Measurements from ENCODE around the gene KRTAP20-1.

KRTAP20-1 gene

GRCh38 chr21:30616125-30616524 is at the start of gene KRTAP20-1:
Gene KRTAP20-1, plus strand, starts transcription at chr21:30616425. Its CDS starts 30 bp downstream, at chr21:30616455.
- no peak for DNase-seq (ENCODE audit: low read depth in 2 of 2)

DNA sequence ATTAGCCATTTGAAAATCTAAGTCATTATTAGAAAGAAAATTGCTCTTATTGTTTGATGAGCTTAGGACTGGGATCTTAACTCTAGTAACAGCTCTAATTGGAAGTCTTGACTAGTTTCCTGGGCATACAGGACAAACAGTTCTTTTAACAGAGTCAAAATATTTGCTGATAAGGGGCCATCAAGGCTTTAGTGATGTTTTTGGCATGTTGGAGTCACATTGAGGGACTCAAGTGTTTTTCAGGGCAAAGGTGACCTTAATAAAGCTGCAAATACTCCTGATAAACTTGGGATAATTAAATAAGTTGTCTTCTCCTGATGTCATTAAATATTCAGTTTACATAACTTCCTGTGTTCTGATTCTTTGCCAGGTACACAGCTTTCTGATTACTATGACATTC is 48.6 kb upstream of the KRTAP20-1 start:
- no peak for DNase-seq (ENCODE audit: low read depth in 2 of 2)

DNA sequence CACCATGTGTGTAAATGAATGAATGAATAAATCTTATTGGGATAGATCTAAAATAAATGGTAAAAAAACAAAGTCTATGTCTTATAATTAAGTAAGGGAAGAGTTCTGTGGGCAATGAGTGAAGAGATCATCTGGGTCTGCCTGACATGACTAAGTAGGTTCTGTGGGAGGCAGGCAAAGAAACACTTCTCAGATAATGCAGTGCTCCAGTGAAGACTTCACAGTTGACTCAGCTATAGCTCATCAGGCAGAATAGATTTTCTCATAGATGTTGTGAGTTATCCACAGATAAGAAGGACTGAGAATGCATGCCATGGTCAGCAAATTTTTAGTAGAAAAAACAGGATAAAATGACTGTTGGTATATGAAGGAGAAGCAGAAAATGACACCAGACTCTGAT is 38.5 kb upstream of the KRTAP20-1 start:
- DNase-seq (ENCODE audit: low read depth in 2 of 2) = no peak

GRCh38 chr21:30579346-30579745 is 36.9 kb upstream of the KRTAP20-1 start:
- no peak for DNase-seq (ENCODE audit: low read depth in 2 of 2)

DNA sequence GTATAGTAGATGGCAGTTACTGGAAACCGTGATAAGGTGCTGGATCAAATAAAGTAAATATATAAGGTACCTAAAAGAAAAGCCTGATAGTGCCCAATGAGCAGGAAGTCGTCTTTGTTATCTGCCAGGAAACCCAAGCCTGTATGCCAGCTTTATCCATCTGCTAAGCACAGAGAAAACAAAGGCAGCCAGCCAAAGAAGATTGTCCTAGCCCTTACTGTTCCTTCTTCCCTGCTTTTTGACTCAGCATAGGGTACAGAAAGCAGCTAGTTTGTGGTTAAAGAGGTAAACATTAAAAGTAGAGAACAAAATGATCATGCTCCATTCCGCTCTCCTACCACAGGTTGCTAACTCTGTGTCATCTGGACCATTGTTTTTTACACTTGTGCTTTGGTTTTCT is 36.1 kb upstream of the KRTAP20-1 start:
- DNase-seq (ENCODE audit: low read depth in 2 of 2) = no peak

DNA sequence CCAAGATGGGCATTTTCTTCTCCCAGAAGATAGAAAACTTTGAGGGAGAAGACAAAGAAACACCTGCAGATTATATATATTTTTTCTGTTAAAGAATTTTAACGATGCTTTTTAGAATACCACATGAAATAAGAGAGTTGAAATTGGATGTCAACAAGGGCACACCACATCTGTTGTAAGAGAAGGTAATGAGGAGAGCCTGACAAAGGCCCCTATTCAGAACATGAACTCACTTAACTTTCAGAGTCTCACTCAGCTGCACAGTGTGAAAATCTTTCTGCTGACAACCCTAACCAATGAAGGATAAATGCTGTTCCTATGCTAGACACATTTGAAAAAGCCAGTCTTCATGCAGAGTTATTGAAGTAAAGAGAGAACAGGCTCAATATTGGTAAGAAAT is 33.4 kb upstream of the KRTAP20-1 start:
- no peak for DNase-seq (ENCODE audit: low read depth in 2 of 2)

DNA sequence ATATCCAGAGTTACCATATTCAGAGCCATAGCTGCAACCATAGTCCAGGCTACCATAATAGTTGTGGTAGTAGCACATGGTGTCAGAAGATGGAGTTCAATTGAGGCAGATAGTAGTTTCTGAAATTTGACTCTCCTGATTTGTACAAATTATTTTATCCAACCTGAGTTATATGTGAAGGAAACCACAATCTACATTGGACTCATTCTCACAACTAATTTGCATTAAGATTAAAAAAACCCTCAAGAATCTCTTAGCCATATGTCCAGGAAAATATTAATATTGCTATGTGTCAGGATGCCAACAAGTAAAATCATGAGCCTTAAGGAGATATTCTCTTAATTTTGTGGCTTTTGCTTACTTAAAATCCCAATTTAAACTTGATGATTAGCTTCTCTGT is 25.9 kb upstream of the KRTAP20-1 start, which contains the start of gene KRTAP22-2:
TSS of gene KRTAP22-2 (minus strand) at position 101 of the 400 bp plus-strand sequence.
- no peak for DNase-seq (ENCODE audit: low read depth in 2 of 2)

DNA sequence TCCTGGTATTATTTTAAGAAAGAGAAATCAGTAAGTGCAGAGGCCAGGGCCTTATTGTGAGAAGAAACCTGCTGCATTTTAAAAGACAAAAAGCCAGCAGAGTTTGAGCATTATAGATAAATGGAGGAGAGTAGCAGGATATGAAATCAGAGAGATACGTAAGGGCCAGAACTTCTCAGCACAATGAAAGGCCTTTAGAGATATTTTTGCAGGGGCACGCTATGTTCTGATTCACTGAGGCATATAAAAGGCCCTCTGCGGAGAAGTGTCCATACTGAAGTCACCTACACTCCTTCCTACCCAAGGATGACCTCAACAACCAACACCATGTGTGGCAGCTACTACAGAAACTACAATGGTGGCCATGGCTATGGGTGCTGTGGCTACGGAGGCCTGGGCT is 24.1 kb upstream of the KRTAP20-1 start, which contains the start of gene KRTAP6-3:
TSS of gene KRTAP6-3 (plus strand) at position 301 of the 400 bp plus-strand sequence. CDS start at position 307, 6 bp downstream.
- no peak for DNase-seq (ENCODE audit: low read depth in 2 of 2)

DNA sequence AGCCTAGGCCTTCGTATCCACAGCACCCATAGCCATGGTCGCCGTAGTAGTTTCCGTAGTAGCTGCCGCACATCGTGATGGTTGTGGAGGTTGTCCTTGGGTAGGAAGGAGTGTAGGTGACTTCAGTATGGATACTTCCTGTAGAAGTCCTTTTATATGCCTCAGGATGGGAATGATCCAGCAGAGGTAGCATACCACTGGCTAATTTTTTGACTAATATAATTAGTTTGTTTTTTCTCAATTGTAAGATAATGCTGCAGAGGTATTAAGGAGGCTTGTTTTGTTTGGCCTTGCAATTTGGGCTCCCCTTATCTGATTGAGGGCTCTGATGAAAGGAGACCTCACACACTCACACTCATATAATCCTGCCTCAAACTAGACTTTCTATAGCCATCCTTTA is 17.4 kb upstream of the KRTAP20-1 start, which contains the start of gene KRTAP6-2:
TSS of gene KRTAP6-2 (minus strand) at position 101 of the 400 bp plus-strand sequence. CDS start at position 73, 28 bp downstream.
- DNase-seq (ENCODE audit: low read depth in 2 of 2) = no peak

GRCh38 chr21:30600787-30601186 is 15.4 kb upstream of the KRTAP20-1 start, which contains the start of gene KRTAP22-1:
Gene KRTAP22-1, plus strand, starts transcription at chr21:30601087.
- DNase-seq (ENCODE audit: low read depth in 2 of 2) = no peak

DNA sequence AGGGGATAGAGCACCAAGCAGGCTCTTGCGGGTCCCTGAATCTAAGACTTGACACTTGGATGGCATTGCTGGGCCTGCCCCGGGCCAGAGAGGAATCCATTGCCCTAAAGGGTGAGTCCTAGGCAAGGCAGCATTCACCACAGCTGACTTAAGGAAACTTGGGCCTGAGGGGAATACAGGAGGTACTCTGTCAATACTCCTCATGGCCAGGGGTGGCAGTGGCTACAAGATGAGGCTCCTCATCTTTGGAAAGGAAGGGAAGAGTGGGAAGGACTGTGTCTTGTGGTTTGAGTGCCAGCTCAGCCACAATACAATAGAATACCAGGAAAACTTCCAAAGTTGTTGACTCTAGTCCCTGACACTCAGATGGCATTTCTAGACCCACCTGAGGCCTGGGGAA is 10.3 kb upstream of the KRTAP20-1 start:
- no peak for DNase-seq (ENCODE audit: low read depth in 2 of 2)

- DNase-seq (ENCODE audit: low read depth in 2 of 2) = no peak
Observed at GRCh38 chr21:30612132-30612531, 4.1 kb upstream of the KRTAP20-1 start.

DNA sequence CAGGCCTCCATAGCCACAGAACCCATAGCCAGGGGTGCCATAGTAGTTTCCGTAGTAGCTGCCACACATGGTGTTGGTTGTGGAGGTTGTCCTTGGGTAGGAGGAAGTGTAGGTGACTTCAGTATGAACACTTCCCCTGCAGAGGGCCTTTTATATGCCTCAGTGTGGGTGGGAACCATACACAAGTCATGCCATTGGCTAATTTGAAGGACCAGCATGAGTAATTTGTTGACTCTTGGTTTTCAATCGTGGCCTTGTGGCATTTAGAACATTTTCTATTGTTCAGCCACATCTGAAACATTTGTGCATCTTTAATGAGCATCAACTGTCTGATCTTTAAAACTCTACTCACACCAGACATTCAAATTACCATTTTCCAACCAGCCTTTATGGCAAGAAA is 2.4 kb upstream of the KRTAP20-1 start, which contains the start of gene KRTAP6-1:
TSS of gene KRTAP6-1 (minus strand) at position 95 of the 400 bp plus-strand sequence. CDS start at position 69, 26 bp downstream.
- DNase-seq (ENCODE audit: low read depth in 2 of 2) = no peak

- no peak for DNase-seq (ENCODE audit: low read depth in 2 of 2)
Observed at GRCh38 chr21:30615199-30615598, 1.0 kb upstream of the KRTAP20-1 start.

DNA sequence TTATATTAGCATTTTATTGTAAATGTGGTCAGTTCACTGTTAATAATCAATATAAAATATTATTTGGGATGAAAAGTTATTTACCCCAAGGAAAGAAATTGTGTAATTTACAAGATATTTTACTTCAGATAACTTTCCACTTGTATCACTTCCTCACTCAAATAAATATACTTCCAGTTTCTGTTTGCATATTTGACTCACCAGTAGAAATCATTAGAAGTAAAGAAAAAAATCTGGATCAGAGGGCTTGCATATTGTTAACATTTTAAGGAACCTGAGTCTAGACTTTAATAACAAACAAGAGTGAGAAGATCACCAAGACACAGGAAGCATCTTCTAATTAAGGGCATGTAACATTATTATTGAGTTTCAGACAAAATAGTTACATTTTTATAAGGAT is 3.9 kb downstream of the KRTAP20-1 start:
- no peak for DNase-seq (ENCODE audit: low read depth in 2 of 2)

DNA sequence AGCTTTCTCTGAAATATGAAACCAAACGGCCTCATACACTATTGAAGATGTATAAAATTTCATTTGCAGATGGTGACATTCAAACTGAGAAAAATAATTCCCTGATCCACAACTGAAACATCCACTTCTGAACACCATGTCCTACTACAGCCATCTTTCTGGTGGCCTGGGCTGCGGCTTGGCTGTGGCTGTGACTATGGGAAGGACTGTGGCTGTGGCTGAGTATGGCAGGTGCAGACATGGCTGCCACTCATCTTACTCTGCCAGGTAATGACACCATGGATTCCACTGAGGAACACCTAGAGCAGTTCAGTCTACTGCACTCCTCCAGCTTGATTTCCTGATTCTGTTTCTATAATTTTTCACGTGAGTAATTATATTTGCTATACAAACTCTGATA is 4.3 kb downstream of the KRTAP20-1 start, which contains the start of gene KRTAP20-4:
TSS of gene KRTAP20-4 (plus strand) at position 106 of the 400 bp plus-strand sequence.
- no peak for DNase-seq (ENCODE audit: low read depth in 2 of 2)

DNA sequence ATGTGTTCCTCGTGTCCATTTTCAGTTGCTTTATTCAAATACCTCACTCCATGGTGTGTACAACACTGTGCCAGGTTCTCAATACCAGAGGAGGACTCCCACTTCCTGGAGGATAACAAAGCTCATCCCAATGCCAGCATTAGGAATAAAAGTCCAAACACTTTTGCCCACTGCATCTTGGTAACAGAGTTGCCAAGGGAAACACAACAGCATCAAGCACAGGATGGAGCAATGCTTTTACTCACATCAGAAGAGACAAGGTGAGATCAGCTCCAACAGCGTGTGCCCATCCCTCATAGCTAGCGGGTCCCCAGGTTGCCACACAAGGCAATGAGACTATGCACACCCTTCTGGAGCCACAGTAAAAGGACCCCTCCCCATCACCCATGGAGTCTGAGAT is 7.1 kb downstream of the KRTAP20-1 start:
- DNase-seq (ENCODE audit: low read depth in 2 of 2) = no peak

DNA sequence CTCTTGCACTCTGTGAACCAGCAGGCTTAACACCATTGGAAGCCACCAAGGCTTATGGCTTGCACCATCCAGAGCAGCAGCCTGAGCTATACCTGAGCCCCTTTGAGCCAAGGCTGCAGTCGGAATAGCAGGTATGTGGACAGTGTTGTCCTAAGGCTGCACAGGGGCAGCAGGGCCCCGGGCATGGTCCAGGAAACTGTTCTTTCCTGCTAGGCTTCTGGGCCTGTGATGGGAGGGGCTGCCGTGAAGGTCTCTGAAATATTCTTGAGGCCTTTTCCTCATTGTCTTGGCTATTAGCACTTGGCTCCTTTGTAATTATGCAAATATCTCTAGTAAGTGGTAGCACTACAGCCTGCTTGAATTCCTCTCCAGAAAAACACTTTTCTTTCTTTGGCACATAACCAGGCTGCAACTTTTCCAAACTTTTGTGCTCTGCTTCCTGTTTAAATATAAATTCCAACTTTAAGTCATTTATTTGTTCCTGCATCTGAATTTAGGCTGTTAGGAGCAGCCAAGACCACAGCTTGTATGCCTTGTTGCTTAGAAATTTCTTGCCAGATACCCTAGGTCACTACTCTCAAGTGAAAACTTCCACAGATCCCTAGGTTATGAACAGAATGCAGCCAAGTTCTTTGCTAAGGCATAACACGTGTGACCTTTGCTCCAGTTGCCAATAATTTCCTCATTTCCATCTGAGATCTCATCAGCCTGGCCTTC is 9.4 kb downstream of the KRTAP20-1 start:
- no peak for DNase-seq (ENCODE audit: low read depth in 2 of 2)

- DNase-seq (ENCODE audit: low read depth in 2 of 2) = no peak
Observed at GRCh38 chr21:30628109-30628508, 11.9 kb downstream of the KRTAP20-1 start.

DNA sequence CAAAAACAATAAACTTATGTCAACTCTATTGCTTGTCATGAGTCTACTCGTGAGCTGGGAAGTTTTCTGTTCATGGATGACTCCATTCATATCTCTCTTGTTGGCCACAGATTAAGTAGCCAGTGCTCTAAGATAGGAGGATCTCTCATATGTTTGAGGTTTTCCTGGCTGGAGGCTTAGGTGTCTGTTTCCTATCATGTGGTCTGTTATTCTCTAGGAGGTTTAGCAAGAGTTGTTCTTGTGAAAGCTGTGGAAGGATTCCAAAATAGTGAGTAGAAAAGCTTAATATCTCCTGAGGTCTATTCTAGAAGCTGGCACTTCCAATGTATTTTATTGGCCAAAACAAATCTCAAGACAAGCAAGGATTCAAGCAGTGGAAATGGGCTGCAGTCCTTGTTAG is 13.0 kb downstream of the KRTAP20-1 start:
- no peak for DNase-seq (ENCODE audit: low read depth in 2 of 2)

DNA sequence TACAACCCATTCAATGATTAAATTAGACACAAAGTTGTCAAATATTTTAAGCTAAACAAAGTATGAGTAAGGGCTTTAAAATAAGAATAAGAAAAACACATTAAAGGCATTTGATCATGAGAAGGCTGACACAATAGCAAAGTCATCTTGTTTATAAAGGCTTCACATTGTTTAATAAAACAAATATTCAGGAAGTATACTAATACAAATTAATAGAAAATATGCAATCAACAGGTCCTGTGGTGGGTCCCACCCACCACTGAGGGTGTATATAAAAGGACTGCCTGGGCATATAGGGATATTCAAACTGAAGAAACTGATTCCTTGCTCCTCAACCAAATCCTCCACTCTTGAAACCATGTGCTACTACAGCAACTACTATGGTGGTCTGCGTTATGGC is 18.7 kb downstream of the KRTAP20-1 start, which contains the start of gene KRTAP20-2:
TSS of gene KRTAP20-2 (plus strand) at position 301 of the 400 bp plus-strand sequence. CDS start at position 359, 58 bp downstream.
- DNase-seq (ENCODE audit: low read depth in 2 of 2) = no peak

DNA sequence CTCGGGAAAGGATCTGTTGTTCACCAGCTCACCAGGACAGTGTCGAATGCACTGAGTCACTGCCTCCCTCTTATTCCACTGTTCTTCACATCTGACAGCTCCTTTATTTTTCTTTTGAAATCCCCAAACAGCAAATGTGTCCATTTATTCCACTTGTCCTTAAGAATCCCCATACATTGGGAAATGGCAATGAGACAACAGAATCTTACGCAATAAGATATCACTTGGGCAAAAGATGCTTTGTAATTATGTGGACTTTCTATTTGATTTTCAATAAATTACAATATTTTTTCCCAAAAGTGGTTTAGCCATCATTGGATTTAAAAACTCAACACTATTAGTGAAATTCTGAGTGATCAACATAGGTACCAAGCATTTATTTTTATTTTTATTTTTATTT is 22.5 kb downstream of the KRTAP20-1 start:
- no peak for DNase-seq (ENCODE audit: low read depth in 2 of 2)

- no peak for DNase-seq (ENCODE audit: low read depth in 2 of 2)
Observed at GRCh38 chr21:30642564-30642963, 26.3 kb downstream of the KRTAP20-1 start, which contains the start of gene KRTAP20-3. Gene KRTAP20-3, plus strand, starts transcription at chr21:30642864.
